ENCODE data around the gene KRTAP29-1.
"Not testable (repeated sequence)": the region's sequence is repeated elsewhere in the genome, so short reads cannot be mapped to it uniquely, and the experiment has no call there.

The KRTAP29-1 gene, protein sequence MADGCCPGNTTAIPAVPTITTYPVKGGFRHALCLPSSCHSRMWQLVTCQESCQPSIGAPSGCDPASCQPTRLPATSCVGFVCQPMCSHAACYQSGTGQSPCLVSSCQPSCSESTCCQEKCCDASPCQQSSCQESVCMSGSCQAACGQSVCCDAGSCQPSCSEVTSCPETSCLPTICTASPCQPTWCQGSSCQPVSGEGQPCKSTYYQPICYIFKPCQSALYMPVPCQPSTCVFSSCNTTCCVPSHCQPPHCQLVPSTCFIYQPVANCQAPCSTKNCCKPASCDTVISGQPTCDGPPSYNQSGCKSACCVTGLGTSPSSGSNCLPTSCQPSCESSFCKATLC

DNA sequence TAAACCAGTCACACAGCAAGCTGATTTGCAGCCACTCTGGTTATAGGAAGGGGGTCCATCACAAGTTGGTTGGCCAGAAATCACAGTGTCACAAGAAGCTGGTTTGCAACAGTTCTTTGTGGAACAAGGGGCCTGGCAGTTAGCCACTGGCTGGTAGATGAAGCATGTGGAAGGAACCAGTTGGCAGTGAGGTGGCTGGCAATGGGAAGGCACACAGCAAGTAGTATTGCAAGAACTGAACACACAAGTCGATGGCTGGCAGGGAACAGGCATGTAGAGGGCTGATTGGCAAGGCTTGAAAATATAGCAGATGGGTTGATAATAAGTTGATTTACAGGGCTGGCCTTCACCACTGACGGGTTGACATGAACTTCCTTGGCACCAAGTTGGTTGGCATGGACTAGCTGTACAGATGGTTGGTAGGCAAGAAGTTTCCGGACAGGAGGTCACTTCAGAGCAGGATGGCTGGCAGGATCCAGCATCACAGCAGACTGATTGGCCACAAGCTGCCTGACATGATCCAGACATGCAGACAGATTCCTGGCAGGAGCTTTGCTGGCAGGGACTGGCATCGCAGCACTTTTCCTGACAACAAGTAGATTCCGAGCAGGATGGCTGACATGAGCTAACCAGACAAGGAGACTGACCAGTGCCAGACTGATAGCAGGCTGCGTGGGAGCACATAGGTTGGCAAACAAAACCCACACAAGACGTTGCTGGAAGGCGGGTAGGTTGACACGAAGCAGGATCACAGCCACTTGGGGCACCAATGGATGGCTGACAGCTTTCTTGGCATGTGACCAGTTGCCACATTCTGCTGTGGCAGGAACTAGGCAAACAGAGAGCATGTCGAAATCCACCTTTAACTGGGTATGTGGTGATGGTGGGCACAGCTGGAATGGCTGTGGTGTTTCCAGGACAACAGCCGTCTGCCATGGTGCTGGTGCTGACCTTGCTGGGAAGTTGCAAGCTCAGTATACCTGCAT is at the start of gene KRTAP29-1:
KRTAP29-1 (minus strand) TSS at position 936 of the 986 bp plus-strand sequence; CDS start at position 936, 0 bp downstream.
- Histone ChIP-seq H3K4me1 (ENCODE audit: control insufficient read depth, insufficient read depth, low read length) (no peaks in the 10 kb centered on the region), H3K27ac (ENCODE audit: extremely low read depth, low read depth, low read length) (no peak within 1 kb of the TSS), H3K36me3 (ENCODE audit: control insufficient read depth in 2 of 2, insufficient read depth in 1 of 2, low read length in 2 of 2) (no peaks in the 10 kb centered on the region), H3K9me3 (ENCODE audit: control insufficient read depth, insufficient read depth, low read depth, low read length) (no peaks in the 10 kb centered on the region), H3K4me3 (ENCODE audit: low read depth, low read length) (no peak within 1 kb of the TSS)
- ChIA-PET POLR2A (no interaction called here), CTCF (interaction anchor here (0.5 to 4.8 kb wide), 4 partner anchors 19 to 371 kb away, joined by 3 to 27 read pairs (median 4); no protein-coding TSS in a partner anchor)
- no peak for TF ChIP-seq ZNF623 (tag by site-specific recombination; IDR thresholded peaks at IDR 0.05)
- peak; percentile 85 for TF ChIP-seq ZNF558 (tag by site-specific recombination; IDR thresholded peaks at IDR 0.05)
- TF ChIP-seq ZNF350 (tag by site-specific recombination; IDR thresholded peaks at IDR 0.05), result no peak
- TF ChIP-seq, protein P1, sequence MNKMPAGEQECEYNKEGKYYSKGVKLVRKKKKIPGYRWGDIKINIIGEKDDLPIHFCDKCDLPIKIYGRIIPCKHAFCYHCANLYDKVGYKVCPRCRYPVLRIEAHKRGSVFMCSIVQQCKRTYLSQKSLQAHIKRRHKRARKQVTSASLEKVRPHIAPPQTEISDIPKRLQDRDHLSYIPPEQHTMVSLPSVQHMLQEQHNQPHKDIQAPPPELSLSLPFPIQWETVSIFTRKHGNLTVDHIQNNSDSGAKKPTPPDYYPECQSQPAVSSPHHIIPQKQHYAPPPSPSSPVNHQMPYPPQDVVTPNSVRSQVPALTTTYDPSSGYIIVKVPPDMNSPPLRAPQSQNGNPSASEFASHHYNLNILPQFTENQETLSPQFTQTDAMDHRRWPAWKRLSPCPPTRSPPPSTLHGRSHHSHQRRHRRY (tag by site-specific recombination; IDR thresholded peaks at IDR 0.05), result no peak
- no peak for TF ChIP-seq ZNF707 (tag by site-specific recombination; IDR thresholded peaks at IDR 0.05)

DNA sequence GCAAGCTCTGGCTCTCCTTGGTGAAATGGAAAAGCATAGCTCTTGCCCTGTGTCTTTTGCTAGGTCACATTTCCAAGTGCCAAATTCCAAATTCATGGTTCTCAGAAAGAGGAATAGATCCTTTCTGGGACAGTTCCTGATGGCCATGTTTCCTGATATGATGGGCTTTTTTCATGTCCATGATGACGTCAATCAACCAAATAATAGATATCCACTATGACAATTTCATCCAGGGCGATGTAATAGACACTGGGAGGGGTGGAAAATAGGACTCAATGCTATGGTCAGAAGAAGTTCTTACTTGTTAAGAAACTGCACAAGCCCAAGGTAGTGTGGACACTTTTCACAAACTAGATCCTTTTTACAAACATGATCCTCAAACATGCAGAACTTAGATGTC is 48.5 kb upstream of the KRTAP29-1 start:
- ChIA-PET POLR2A (no interaction called here), CTCF (interaction anchor here (0.5 to 1.2 kb wide), 3 partner anchors 17 to 67 kb away, joined by 3 read pairs; no protein-coding TSS in a partner anchor)
- Histone ChIP-seq H3K36me3 (ENCODE audit: control insufficient read depth in 2 of 2, insufficient read depth in 1 of 2, low read length in 2 of 2) (no peaks in the 10 kb centered on the region), H3K4me3 (ENCODE audit: low read depth, low read length) (no peak overlapping the region), H3K9me3 (ENCODE audit: control insufficient read depth, insufficient read depth, low read depth, low read length) (peaks cover 2% of the 10 kb centered on the region), H3K4me1 (ENCODE audit: control insufficient read depth, insufficient read depth, low read length) (no peaks in the 10 kb centered on the region), H3K27ac (ENCODE audit: extremely low read depth, low read depth, low read length) (no peak overlapping the region)
- TF ChIP-seq, protein P2, sequence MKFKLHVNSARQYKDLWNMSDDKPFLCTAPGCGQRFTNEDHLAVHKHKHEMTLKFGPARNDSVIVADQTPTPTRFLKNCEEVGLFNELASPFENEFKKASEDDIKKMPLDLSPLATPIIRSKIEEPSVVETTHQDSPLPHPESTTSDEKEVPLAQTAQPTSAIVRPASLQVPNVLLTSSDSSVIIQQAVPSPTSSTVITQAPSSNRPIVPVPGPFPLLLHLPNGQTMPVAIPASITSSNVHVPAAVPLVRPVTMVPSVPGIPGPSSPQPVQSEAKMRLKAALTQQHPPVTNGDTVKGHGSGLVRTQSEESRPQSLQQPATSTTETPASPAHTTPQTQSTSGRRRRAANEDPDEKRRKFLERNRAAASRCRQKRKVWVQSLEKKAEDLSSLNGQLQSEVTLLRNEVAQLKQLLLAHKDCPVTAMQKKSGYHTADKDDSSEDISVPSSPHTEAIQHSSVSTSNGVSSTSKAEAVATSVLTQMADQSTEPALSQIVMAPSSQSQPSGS (tag by site-specific recombination; IDR thresholded peaks at IDR 0.05; ENCODE audit: low read depth), result 0 out of 2 replicates have a peak, but pooled peaks have one; percentile 40
- TF ChIP-seq HOXD13 (CRISPR knock-in tag; IDR thresholded peaks at IDR 0.05; ENCODE audit: borderline replicate concordance), result no peak

DNA sequence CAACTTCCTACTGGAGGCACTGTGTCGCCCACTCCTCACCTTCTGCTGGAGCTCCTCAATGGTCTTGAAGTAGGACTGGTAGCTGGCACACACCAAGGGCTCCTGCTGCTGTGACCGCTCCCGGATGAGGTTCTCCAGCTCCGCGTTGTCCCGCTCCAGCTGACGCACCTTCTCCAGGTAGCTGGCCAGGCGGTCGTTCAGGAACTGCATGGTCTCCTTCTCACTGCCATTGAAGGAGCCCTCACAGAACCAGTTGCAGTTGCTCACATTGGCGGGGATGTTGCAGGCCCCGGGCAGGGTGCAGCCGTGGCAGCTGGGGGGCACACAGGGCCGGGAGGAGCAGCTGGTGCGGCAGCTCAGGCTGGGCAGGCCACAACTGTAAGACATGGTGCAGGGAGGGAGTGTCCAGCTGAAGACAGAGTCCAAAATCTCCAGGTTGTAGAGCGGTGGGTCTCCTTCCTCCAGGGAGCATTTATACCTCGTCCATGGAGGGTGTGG is 47.8 kb upstream of the KRTAP29-1 start, which contains the start of gene KRT33A:
KRT33A (minus strand) TSS at position 448 of the 498 bp plus-strand sequence; CDS start at position 387, 61 bp downstream.
- ChIA-PET POLR2A (interaction anchor here (0.7 kb wide), 1 partner anchor 20 kb away, joined by 6 read pairs; no protein-coding TSS in a partner anchor), CTCF (interaction anchor here (0.6 to 1.8 kb wide), 3 partner anchors 67 to 315 kb away, joined by 3 to 5 read pairs (median 3); no protein-coding TSS in a partner anchor)
- not testable (repeated sequence) for H3K27ac ChIP-seq (ENCODE audit: extremely low read depth, low read depth, low read length); H3K9me3 ChIP-seq (ENCODE audit: control insufficient read depth, insufficient read depth, low read depth, low read length); H3K4me1 ChIP-seq (ENCODE audit: control insufficient read depth, insufficient read depth, low read length); H3K4me3 ChIP-seq (ENCODE audit: low read depth, low read length); H3K36me3 ChIP-seq (ENCODE audit: control insufficient read depth in 2 of 2, insufficient read depth in 1 of 2, low read length in 2 of 2)

DNA sequence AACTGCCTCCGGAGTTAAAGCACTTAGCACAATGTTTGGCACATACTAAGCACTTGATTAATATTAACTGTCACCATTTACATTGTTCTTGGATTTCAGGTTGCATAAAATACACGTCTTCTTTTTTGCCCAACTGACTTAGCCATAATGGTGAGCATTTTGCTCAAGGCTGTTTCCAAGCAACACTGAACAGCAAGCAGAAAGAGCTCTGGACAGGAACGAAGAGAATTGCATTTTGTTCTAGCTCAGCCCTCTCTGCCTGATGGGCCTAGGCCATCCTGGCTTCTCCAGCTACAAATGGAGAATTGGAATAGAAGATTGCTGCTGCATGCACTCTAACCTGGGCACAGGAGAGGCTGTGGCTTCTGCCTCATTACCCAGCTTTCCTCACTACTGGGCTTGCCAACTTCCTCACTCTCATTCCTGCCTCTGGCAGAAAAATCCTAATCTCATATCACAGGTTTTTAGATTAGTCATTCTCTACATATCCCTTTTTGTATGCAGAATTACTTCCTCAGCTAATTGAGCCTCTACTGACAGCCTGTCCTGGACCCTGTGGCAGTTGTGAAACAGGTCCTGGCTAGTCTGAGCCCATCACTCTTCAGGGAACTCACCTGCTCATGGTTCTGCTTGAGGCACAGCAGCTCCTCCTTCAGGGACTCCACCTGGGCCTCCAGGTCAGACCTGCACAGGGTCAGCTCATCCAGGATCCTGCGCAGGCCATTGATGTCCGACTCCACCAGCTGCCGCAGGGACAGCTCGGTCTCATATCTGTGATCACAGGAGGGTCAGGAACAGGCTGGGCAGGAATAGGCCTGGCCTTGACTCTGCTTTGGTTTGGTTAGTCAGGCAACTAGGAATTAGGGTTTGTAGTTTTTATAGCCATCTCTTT is 45.5 kb upstream of the KRTAP29-1 start:
- POLR2A ChIA-PET, result no interaction called here
- no peaks in the 10 kb centered on the region for H3K36me3 ChIP-seq (ENCODE audit: control insufficient read depth in 2 of 2, insufficient read depth in 1 of 2, low read length in 2 of 2)
- H3K9me3 ChIP-seq (ENCODE audit: control insufficient read depth, insufficient read depth, low read depth, low read length), result no peaks in the 10 kb centered on the region
- H3K27ac ChIP-seq (ENCODE audit: extremely low read depth, low read depth, low read length), result no peak overlapping the region
- H3K4me1 ChIP-seq (ENCODE audit: control insufficient read depth, insufficient read depth, low read length), result no peaks in the 10 kb centered on the region
- CTCF ChIA-PET, result interaction anchor here (0.5 to 4.2 kb wide), 8 partner anchors 9 to 318 kb away, joined by 3 to 16 read pairs (median 4); no protein-coding TSS in a partner anchor
- H3K4me3 ChIP-seq (ENCODE audit: low read depth, low read length), result no peak overlapping the region
- TF ChIP-seq ZSCAN23 (tag by site-specific recombination; IDR thresholded peaks at IDR 0.05), result no peak
- TF ChIP-seq ZNF791 (tag by site-specific recombination; IDR thresholded peaks at IDR 0.05), result no peak
- TF ChIP-seq ZIC2 (tag by site-specific recombination; IDR thresholded peaks at IDR 0.05), result no peak
- TF ChIP-seq ZNF132 (tag by site-specific recombination; IDR thresholded peaks at IDR 0.05; ENCODE audit: borderline replicate concordance), result no peak
- no peak for TF ChIP-seq BCL11A (tag by site-specific recombination; IDR thresholded peaks at IDR 0.05; ENCODE audit: low read depth)
- TF ChIP-seq, protein P3, sequence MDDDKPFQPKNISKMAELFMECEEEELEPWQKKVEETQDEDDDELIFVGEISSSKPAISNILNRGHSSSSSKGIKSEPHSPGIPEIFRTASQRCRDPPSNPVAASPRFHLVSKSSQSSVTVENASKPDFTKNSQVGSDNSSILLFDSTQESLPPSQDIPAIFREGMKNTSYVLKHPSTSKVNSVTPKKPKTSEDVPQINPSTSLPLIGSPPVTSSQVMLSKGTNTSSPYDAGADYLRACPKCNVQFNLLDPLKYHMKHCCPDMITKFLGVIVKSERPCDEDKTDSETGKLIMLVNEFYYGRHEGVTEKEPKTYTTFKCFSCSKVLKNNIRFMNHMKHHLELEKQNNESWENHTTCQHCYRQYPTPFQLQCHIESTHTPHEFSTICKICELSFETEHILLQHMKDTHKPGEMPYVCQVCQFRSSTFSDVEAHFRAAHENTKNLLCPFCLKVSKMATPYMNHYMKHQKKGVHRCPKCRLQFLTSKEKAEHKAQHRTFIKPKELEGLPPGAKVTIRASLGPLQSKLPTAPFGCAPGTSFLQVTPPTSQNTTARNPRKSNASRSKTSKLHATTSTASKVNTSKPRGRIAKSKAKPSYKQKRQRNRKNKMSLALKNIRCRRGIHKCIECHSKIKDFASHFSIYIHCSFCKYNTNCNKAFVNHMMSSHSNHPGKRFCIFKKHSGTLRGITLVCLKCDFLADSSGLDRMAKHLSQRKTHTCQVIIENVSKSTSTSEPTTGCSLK (tag by site-specific recombination; IDR thresholded peaks at IDR 0.05), result no peak
- TF ChIP-seq ZNF843 (tag by site-specific recombination; IDR thresholded peaks at IDR 0.05), result no peak
- TF ChIP-seq BCL11B (tag by site-specific recombination; IDR thresholded peaks at IDR 0.05; ENCODE audit: low read depth), result no peak
- TF ChIP-seq ZNF292 (tag by site-specific recombination; IDR thresholded peaks at IDR 0.05; ENCODE audit: borderline replicate concordance, low read depth), result no peak
- TF ChIP-seq ZBTB21 (tag by site-specific recombination; IDR thresholded peaks at IDR 0.05), result no peak
- TF ChIP-seq ZNF768 (tag by site-specific recombination; IDR thresholded peaks at IDR 0.05), result no peak

All from HEK293 (cell line).